Neural cell (in vitro differentiated cells): ENCODE measurements around the gene TNFAIP3.

Experiments used
- EP300 ChIP-seq: fragments of 450-650 bp; conservative IDR thresholded peaks from 2 replicates; pipeline ENCODE4 v1.6.1; 2014; ENCODE audit warnings: antibody characterized with exemption, mild to moderate bottlenecking, moderate library complexity; ENCODE audit not compliant: poor library complexity, severe bottlenecking
- POLR2AphosphoS5 ChIP-seq: IDR thresholded peaks from 2 replicates; pipeline ENCODE4 v1.6.1; 2012

DNA sequence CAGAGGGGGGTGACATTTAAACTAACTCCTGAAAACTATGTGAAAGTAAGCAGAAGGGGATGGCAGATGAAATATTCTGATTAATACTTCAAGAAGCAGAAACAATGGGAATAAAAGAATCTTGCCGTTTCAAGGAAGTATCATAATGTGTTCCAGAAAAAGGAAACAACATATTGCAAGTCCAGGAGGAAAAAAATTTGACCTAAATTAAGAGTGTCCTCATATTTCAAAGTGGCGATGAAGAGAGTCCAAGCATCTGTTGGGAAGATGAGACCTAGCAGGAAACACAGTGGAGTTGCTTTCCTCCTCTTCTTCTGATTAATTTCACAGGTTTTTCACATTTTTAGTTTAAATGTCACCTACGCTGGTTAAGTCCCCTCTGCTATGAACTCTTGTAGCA is 45.6 kb upstream of the TNFAIP3 start:
- TF ChIP-seq POLR2AphosphoS5 = no peak
- no peak for TF ChIP-seq EP300
